Stomach (tissue), 4 donors: Measurements from ENCODE around the gene EIF3L.

Source experiments
- POLR2A ChIP-seq, 4 donors: fragments of 450-650 bp; IDR thresholded peaks; one replicate each; pipeline ENCODE4 v1.6.1; 2016; ENCODE audit warnings: antibody characterized with exemption in 4 of 4, control low read depth in 2 of 4, mild to moderate bottlenecking in 1 of 4, moderate library complexity in 1 of 4
- TF ChIP-seq, protein P1 (sequence below), 7 experiments: fragments of 450-650 bp in 4 of 7; fragments of 200-600 bp in 3 of 7; sonication (generic) in 3 of 7; IDR thresholded peaks; one replicate each; pipeline ENCODE4 v1.5.1; 2016 to 2019; ENCODE audit warnings: antibody characterized with exemption in 7 of 7, control low read depth in 2 of 7, mild to moderate bottlenecking in 1 of 7

- TF ChIP-seq, protein P1, sequence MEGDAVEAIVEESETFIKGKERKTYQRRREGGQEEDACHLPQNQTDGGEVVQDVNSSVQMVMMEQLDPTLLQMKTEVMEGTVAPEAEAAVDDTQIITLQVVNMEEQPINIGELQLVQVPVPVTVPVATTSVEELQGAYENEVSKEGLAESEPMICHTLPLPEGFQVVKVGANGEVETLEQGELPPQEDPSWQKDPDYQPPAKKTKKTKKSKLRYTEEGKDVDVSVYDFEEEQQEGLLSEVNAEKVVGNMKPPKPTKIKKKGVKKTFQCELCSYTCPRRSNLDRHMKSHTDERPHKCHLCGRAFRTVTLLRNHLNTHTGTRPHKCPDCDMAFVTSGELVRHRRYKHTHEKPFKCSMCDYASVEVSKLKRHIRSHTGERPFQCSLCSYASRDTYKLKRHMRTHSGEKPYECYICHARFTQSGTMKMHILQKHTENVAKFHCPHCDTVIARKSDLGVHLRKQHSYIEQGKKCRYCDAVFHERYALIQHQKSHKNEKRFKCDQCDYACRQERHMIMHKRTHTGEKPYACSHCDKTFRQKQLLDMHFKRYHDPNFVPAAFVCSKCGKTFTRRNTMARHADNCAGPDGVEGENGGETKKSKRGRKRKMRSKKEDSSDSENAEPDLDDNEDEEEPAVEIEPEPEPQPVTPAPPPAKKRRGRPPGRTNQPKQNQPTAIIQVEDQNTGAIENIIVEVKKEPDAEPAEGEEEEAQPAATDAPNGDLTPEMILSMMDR (IDR thresholded peaks at IDR 0.05): no peak
- TF ChIP-seq POLR2A (IDR thresholded peaks at IDR 0.05): no peak
These were observed 69.5 kb downstream of the EIF3L start for GRCh38 chr22:37918580-37919270.
